ENCODE results near the gene PNPLA7. TPM values are rescaled to one million over a fixed set of nuclear protein-coding genes. Genes with fewer than 3 reads are reported as not detected.

PNPLA7 gene
- total RNA-seq, 1 experiment from 2014 or later: 1.8 TPM

DNA sequence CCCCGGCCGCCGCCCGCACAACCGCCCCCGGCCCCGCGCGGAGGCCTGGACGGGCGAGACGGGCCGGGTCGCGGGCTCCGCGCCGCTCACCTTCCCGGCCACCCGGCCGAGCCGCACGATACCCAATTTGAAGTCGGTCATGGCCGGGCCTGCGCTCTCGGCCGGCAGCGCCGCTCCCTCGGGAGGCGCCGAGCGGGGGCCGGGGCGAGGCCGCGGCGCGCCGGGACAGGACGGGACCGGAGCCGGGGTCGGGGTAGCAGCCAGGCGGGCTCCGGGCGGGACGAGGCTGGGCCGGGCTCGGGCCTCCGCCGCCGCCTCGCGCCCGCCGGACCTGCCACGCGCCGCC is 39.9 kb upstream of the PNPLA7 start:
- peaks cover 11 to 20% of the 10 kb centered on the region in 2 experiments; a peak in 2 of 4 replicates for H3K4me1 ChIP-seq (ENCODE audit: control insufficient read depth in 1 of 2, insufficient read depth in 2 of 2, low read length in 2 of 2)
- H3K4me2 ChIP-seq (ENCODE audit: low read length): no peak overlapping the region
- H3K36me3 ChIP-seq (ENCODE audit: control insufficient read depth in 1 of 2, insufficient read depth in 2 of 2, low read length in 2 of 2): peaks cover 27 to 36% of the 10 kb centered on the region in 2 experiments; a peak in 3 of 4 replicates
- H3K27me3 ChIP-seq (ENCODE audit: insufficient read depth, low read length): no peaks in the 10 kb centered on the region
- peak overlapping the region; percentile 80 to 91; a peak in 3 of 4 replicates for H3K4me3 ChIP-seq (replicated peaks in 1 of 2; ENCODE audit: low read depth in 1 of 2, low read length in 2 of 2)
- H2AFZ ChIP-seq (ENCODE audit: low read depth, low read length, poor library complexity, severe bottlenecking): no peak overlapping the region
- CTCF ChIA-PET: interaction anchor here (0.8 to 2.0 kb wide), 3 partner anchors 10 to 83 kb away, joined by 3 to 11 read pairs (median 4); partner anchors contain the start of genes ARRDC1 and DPH7
- POLR2A ChIA-PET: interaction anchor here (1.0 to 1.5 kb wide), 3 partner anchors 13 to 503 kb away, joined by 3 to 6 read pairs (median 4); partner anchors contain the start of genes ARRDC1 and MAN1B1
- BruUV-seq (replicated peaks): no TSS peak
- peak overlapping the region; percentile 75; the same call in 1 of the 2 replicates for H3K27ac ChIP-seq (ENCODE audit: low read depth, low read length)
- ATAC-seq (peak; percentile 28), DNase-seq (ENCODE audit: low read depth, low spot score) (no peak)
- RAD21 ChIA-PET (ENCODE audit: low non-redundant PET in 1 of 2, low total read pairs in 2 of 2, uncharacterized antibody in 2 of 2, unreplicated experiment in 2 of 2): no interaction called here
- no peaks in the 10 kb centered on the region for H3K9me3 ChIP-seq (ENCODE audit: control insufficient read depth in 1 of 2, insufficient read depth in 1 of 2, low read depth in 1 of 2, low read length in 2 of 2)
- H3K9ac ChIP-seq (ENCODE audit: low read length): peak overlapping the region; percentile 94
- H3K9me2 ChIP-seq (ENCODE audit: insufficient read depth): no peaks in the 10 kb centered on the region
- intact Hi-C loops (cut with micrococcal nuclease): no loop called here
- no peaks in the 10 kb centered on the region for H4K20me1 ChIP-seq (ENCODE audit: insufficient read depth)
- peaks cover 47% of the 10 kb centered on the region for H3K79me2 ChIP-seq (ENCODE audit: insufficient read depth, low read length)
- TF ChIP-seq POLR2A (IDR thresholded peaks at IDR 0.05; ENCODE audit: borderline replicate concordance, extremely low read depth, insufficient read depth, insufficient read length) (no peak), TCF7L2 (IDR thresholded peaks at IDR 0.05; ENCODE audit: borderline replicate concordance, extremely low read depth, insufficient read depth, insufficient read length) (no peak), SRF (IDR thresholded peaks at IDR 0.05; ENCODE audit: low read depth) (no peak), CBX3 (IDR thresholded peaks at IDR 0.05; ENCODE audit: low read depth) (no peak), ZNF274 (IDR thresholded peaks at IDR 0.05; ENCODE audit: low read depth, low read length) (no peak), ZFX (IDR thresholded peaks at IDR 0.05) (peak; percentile 88), YY1 (IDR thresholded peaks at IDR 0.05; ENCODE audit: extremely low read depth, insufficient replicate concordance, low read depth, low read length) (no peak)
- TF ChIP-seq, protein P1, sequence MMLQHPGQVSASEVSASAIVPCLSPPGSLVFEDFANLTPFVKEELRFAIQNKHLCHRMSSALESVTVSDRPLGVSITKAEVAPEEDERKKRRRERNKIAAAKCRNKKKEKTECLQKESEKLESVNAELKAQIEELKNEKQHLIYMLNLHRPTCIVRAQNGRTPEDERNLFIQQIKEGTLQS (IDR thresholded peaks at IDR 0.05): no peak

DNA sequence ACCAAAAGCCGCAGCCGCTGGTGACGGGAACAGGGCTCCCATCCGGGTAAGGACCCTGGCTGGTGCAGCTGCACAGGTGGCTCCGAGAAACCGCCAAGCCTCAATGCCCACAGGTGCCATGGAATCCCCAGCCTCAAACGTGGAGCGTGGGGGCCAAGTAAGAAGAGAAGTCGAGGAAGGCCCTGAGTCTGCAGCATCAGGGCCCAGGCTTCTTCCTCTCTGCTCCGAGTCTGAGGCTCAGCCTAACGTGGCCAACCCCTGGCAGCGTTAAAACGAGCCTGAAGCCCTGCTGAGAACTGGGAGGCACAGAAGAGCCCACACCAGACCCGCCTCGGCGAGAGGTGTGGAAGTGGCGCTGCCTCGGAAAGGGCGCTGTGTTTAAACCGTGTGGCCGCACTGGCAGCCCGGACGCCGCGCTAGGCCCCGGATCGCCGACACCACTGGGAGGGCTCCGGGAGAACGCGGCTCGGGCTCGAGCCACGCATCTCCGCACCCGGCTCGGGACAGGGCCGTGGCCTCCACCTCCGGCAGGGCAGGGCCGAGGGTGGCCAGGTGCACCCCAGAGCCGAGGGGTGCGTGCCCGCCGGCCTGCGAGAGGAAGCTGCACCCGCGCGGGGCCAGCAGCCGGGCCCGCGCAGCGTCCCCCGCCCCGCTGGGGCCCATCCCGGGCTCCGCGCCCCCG is 39.4 kb upstream of the PNPLA7 start:
- Histone ChIP-seq H3K36me3 (ENCODE audit: control insufficient read depth in 1 of 2, insufficient read depth in 2 of 2, low read length in 2 of 2) (peaks cover 27 to 38% of the 10 kb centered on the region in 2 experiments; a peak in 3 of 4 replicates), H3K79me2 (ENCODE audit: insufficient read depth, low read length) (peaks cover 52% of the 10 kb centered on the region), H3K4me1 (ENCODE audit: control insufficient read depth in 1 of 2, insufficient read depth in 2 of 2, low read length in 2 of 2) (peaks cover 11 to 20% of the 10 kb centered on the region in 2 experiments; a peak in 2 of 4 replicates), H3K9me2 (ENCODE audit: insufficient read depth) (no peaks in the 10 kb centered on the region), H3K9me3 (ENCODE audit: control insufficient read depth in 1 of 2, insufficient read depth in 1 of 2, low read depth in 1 of 2, low read length in 2 of 2) (no peaks in the 10 kb centered on the region), H3K27me3 (ENCODE audit: insufficient read depth, low read length) (no peaks in the 10 kb centered on the region), H3K9ac (ENCODE audit: low read length) (peak overlapping the region; percentile 94), H4K20me1 (ENCODE audit: insufficient read depth) (no peaks in the 10 kb centered on the region), H3K27ac (ENCODE audit: low read depth, low read length) (peak overlapping the region; percentile 75; the same call in 1 of the 2 replicates), H2AFZ (ENCODE audit: low read depth, low read length, poor library complexity, severe bottlenecking) (no peak overlapping the region), H3K4me3 (replicated peaks in 1 of 2; ENCODE audit: low read depth in 1 of 2, low read length in 2 of 2) (peak overlapping the region; percentile 80 to 91), H3K4me2 (ENCODE audit: low read length) (peak overlapping the region; percentile 83)
- intact Hi-C loops (cut with micrococcal nuclease): no loop called here
- ChIA-PET RAD21 (ENCODE audit: low non-redundant PET in 1 of 2, low total read pairs in 2 of 2, uncharacterized antibody in 2 of 2, unreplicated experiment in 2 of 2) (no interaction called here), POLR2A (no interaction called here), CTCF (interaction anchor here (2.0 kb wide), 1 partner anchor 10 kb away, joined by 11 read pairs; the partner anchor contains the start of gene DPH7)
- no peak for DNase-seq (ENCODE audit: low read depth, low spot score)
- peak; percentile 9 for ATAC-seq
- BruUV-seq (replicated peaks): no TSS peak
- TF ChIP-seq TCF7L2 (IDR thresholded peaks at IDR 0.05; ENCODE audit: borderline replicate concordance, extremely low read depth, insufficient read depth, insufficient read length): no peak
